Right lobe of liver (tissue), 4 donors: Measurements from ENCODE around the gene HIGD1B.

Source experiments
- POLR2A ChIP-seq: fragments of 450-650 bp; IDR thresholded peaks from one replicate; pipeline ENCODE4 v1.6.1; 2017; ENCODE audit warnings: antibody characterized with exemption, mild to moderate bottlenecking
- TF ChIP-seq, protein P1 (sequence below), 4 donors: fragments of 200-600 bp in 3 of 4; fragments of 450-650 bp in 1 of 4; IDR thresholded peaks; one replicate each; pipeline versions ENCODE4 v1.5.1 to v1.8.0; 2016 to 2022; ENCODE audit warnings: antibody characterized with exemption in 4 of 4, mild to moderate bottlenecking in 2 of 4
- donor health status: DM: no; HTN: no; CAD: no.
- donor health status: DM: no; HTN: no; CAD: no.
- donor health status: DM: no; HTN: yes; CAD: no.

GRCh38 chr17:44887971-44888954 is 40.6 kb downstream of the HIGD1B start:
- TF ChIP-seq POLR2A: no peak
- TF ChIP-seq, protein P1, sequence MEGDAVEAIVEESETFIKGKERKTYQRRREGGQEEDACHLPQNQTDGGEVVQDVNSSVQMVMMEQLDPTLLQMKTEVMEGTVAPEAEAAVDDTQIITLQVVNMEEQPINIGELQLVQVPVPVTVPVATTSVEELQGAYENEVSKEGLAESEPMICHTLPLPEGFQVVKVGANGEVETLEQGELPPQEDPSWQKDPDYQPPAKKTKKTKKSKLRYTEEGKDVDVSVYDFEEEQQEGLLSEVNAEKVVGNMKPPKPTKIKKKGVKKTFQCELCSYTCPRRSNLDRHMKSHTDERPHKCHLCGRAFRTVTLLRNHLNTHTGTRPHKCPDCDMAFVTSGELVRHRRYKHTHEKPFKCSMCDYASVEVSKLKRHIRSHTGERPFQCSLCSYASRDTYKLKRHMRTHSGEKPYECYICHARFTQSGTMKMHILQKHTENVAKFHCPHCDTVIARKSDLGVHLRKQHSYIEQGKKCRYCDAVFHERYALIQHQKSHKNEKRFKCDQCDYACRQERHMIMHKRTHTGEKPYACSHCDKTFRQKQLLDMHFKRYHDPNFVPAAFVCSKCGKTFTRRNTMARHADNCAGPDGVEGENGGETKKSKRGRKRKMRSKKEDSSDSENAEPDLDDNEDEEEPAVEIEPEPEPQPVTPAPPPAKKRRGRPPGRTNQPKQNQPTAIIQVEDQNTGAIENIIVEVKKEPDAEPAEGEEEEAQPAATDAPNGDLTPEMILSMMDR (IDR thresholded peaks at IDR 0.05): no peak
